Measurements from ENCODE around the gene PLXNA4. TPM values are rescaled to one million over a fixed set of nuclear protein-coding genes. Genes with fewer than 3 reads are reported as not detected.

PLXNA4 gene
- polyA plus RNA-seq, 1 donor (not counting 4 experiments of a cell fraction or from before 2014, with no cell fraction given): 0.01 TPM

DNA sequence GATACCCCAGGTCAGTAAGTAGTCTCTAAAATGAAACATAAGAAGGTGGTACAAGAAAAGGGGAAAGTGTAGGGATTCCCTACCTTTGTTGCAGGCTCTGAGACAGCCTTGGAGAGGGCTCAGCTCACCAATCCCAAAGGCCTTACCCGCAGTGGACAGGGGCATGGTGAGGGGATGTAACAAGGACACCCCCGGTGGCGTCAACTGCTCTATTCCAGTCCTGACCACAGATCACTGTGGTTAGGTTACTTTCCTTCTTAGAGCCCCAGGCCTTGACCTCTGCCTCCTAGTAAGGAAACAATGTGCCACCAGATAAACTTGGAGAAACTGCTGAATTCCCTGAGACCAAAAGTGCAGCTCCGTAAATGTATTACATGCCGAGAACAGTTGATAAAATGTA is 17.5 kb downstream of the PLXNA4 start:
- no peaks in the 10 kb centered on the region for H4K20me1 ChIP-seq (ENCODE audit: control insufficient read depth, extremely low read depth, insufficient read depth, low read length)
- no peak overlapping the region for H3K4me2 ChIP-seq (ENCODE audit: control insufficient read depth, extremely low read depth, insufficient read depth, low read depth, low read length)
- H3K9me1 ChIP-seq (ENCODE audit: control insufficient read depth, extremely low read depth, insufficient read depth, low read length): no peaks in the 10 kb centered on the region
- dilution Hi-C loops (cut with MboI; ENCODE audit: extremely low pct_ligation_motif_present, low sequenced_read_pairs): no loop called here
- H3K9me3 ChIP-seq (ENCODE audit: control insufficient read depth, low read depth, low read length): no peaks in the 10 kb centered on the region
- H2AFZ ChIP-seq (ENCODE audit: control insufficient read depth, low read length): no peak overlapping the region
- H3K4me3 ChIP-seq (ENCODE audit: control insufficient read depth in 2 of 3, extremely low read depth in 1 of 3, insufficient read depth in 2 of 3, low read depth in 1 of 3, low read length in 3 of 3): no peak overlapping the region
- no peaks in the 10 kb centered on the region for H3K79me2 ChIP-seq (ENCODE audit: control insufficient read depth, insufficient read depth, low read length)
- FAIRE-seq (no peak), DNase-seq (ENCODE audit: low read depth, low spot score) (no peak)
- peaks cover 10% of the 10 kb centered on the region for H3K27me3 ChIP-seq (ENCODE audit: control insufficient read depth, extremely low read depth, insufficient read depth, low read length)
- no peaks in the 10 kb centered on the region for H3K36me3 ChIP-seq (ENCODE audit: control insufficient read depth in 2 of 2, extremely low read depth in 1 of 2, insufficient read depth in 2 of 2, low read length in 2 of 2)
- TF ChIP-seq, protein P1, sequence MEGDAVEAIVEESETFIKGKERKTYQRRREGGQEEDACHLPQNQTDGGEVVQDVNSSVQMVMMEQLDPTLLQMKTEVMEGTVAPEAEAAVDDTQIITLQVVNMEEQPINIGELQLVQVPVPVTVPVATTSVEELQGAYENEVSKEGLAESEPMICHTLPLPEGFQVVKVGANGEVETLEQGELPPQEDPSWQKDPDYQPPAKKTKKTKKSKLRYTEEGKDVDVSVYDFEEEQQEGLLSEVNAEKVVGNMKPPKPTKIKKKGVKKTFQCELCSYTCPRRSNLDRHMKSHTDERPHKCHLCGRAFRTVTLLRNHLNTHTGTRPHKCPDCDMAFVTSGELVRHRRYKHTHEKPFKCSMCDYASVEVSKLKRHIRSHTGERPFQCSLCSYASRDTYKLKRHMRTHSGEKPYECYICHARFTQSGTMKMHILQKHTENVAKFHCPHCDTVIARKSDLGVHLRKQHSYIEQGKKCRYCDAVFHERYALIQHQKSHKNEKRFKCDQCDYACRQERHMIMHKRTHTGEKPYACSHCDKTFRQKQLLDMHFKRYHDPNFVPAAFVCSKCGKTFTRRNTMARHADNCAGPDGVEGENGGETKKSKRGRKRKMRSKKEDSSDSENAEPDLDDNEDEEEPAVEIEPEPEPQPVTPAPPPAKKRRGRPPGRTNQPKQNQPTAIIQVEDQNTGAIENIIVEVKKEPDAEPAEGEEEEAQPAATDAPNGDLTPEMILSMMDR (optimal IDR thresholded peaks at IDR 0.05 in 1 of 3, IDR thresholded peaks at IDR 0.05 in 1 of 3, conservative IDR thresholded peaks at IDR 0.05 in 1 of 3; ENCODE audit: extremely low read depth in 1 of 3, insufficient read depth in 2 of 3, low read length in 3 of 3): no peak
- no peak for TF ChIP-seq EZH2 (IDR thresholded peaks at IDR 0.05; ENCODE audit: low read length)
- no peak overlapping the region for H3K27ac ChIP-seq (ENCODE audit: control insufficient read depth, insufficient read depth, low read length)
- H3K9ac ChIP-seq (ENCODE audit: control insufficient read depth, extremely low read depth, insufficient read depth, low read length): no peak overlapping the region
- no peaks in the 10 kb centered on the region for H3K4me1 ChIP-seq (ENCODE audit: control insufficient read depth, extremely low read depth, insufficient read depth, low read length)

DNA sequence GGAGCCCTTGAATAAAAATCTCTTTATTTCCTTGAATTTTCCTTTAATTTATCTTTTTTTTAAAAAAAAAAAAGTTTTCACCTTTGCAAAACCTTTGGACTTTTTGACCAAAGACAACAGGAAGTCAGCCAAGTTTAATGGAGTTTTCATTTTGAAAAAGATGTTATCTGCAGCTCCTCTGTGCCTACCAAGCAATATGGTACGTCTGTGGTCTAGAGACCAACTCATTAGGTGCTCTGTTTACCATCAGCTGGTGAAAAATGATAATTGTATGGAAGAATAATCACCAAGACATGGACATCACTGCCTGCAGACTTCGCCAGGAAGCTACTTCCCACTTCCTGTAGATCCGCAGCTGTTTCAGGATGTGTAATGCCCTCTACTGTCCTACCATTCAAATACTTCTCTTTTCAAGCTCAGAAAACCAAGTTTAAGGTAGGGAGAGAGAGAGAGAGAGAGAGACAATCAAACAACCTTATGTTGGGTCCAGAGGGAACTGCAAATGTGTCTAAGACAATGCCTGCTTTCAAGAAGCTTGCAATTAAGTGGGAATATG is 18.7 kb downstream of the PLXNA4 start:
- dilution Hi-C loops (cut with MboI; ENCODE audit: extremely low pct_ligation_motif_present, low sequenced_read_pairs): no loop called here
- Histone ChIP-seq H3K9ac (ENCODE audit: control insufficient read depth, extremely low read depth, insufficient read depth, low read length) (no peak overlapping the region), H3K27me3 (ENCODE audit: control insufficient read depth, extremely low read depth, insufficient read depth, low read length) (peaks cover 16% of the 10 kb centered on the region), H3K9me1 (ENCODE audit: control insufficient read depth, extremely low read depth, insufficient read depth, low read length) (no peaks in the 10 kb centered on the region), H3K27ac (ENCODE audit: control insufficient read depth, insufficient read depth, low read length) (no peak overlapping the region), H3K4me3 (ENCODE audit: control insufficient read depth in 2 of 3, extremely low read depth in 1 of 3, insufficient read depth in 2 of 3, low read depth in 1 of 3, low read length in 3 of 3) (no peak overlapping the region), H3K4me1 (ENCODE audit: control insufficient read depth, extremely low read depth, insufficient read depth, low read length) (no peaks in the 10 kb centered on the region), H3K36me3 (ENCODE audit: control insufficient read depth in 2 of 2, extremely low read depth in 1 of 2, insufficient read depth in 2 of 2, low read length in 2 of 2) (no peaks in the 10 kb centered on the region), H3K4me2 (ENCODE audit: control insufficient read depth, extremely low read depth, insufficient read depth, low read depth, low read length) (no peak overlapping the region), H3K79me2 (ENCODE audit: control insufficient read depth, insufficient read depth, low read length) (no peaks in the 10 kb centered on the region), H3K9me3 (ENCODE audit: control insufficient read depth, low read depth, low read length) (no peaks in the 10 kb centered on the region), H4K20me1 (ENCODE audit: control insufficient read depth, extremely low read depth, insufficient read depth, low read length) (no peaks in the 10 kb centered on the region), H2AFZ (ENCODE audit: control insufficient read depth, low read length) (no peak overlapping the region)
- no peak for FAIRE-seq
- DNase-seq (ENCODE audit: low read depth, low spot score): no peak
- no peak for TF ChIP-seq EZH2 (IDR thresholded peaks at IDR 0.05; ENCODE audit: low read length)
- TF ChIP-seq, protein P1 (optimal IDR thresholded peaks at IDR 0.05 in 1 of 3, IDR thresholded peaks at IDR 0.05 in 1 of 3, conservative IDR thresholded peaks at IDR 0.05 in 1 of 3; ENCODE audit: extremely low read depth in 1 of 3, insufficient read depth in 2 of 3, low read length in 3 of 3): peak in 1 of 3 experiments; percentile 41

Measured in keratinocyte (primary cell).